Measurements from ENCODE around the gene GDF7.
A peak's percentile ranks its signal among the peaks of the same experiment; 100 is the strongest.

Gene GDF7

GRCh38 chr2:20638646-20639430 lies 28.1 kb upstream of the GDF7 start:
- TF ChIP-seq CTCF (IDR thresholded peaks at IDR 0.05; ENCODE audit: low read depth, low read length, missing control alignments), result no peak
- no peak for DNase-seq (ENCODE audit: extremely low read depth, low read depth)
- no peak overlapping the region for H3K4me3 ChIP-seq (replicated peaks; ENCODE audit: low read depth, low read length)

DNA sequence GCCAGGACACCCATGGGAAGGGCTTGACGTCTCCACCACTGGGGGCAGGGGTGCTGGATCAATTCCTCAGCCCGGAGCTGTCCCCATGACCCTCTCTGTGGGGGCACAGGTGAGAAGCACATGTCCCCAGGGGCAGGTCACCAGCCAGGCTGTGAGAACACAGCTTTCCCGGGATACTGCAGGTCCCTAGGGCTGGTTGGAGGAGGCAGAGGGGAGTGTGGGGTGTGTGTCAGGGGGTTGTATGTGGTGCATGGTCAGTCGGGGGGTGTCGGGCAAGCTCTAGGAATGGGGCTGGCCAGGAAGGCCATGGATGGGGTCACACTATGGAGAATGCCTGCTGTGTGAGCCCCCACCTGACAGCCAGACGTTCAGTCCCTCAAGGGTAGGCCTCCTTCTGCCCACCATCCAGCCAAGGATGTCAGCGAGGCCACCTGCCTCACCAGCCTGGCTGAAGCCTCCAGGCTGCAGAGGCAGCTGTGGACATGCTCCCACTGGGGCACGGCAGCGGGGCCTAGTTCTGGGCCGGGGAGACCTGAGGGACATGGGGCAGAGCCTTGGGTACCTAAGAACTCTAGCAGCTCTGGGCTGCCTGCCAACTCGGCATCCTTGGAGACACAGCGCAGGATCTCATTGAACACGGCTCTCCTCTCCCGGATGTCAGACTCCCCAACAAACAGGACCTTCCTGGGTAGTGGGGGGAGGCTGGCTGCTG lies 26.4 kb upstream of the GDF7 start:
- no peak for DNase-seq (ENCODE audit: extremely low read depth, low read depth)
- H3K4me3 ChIP-seq (replicated peaks; ENCODE audit: low read depth, low read length), result no peak overlapping the region
- no peak for TF ChIP-seq CTCF (IDR thresholded peaks at IDR 0.05; ENCODE audit: low read depth, low read length, missing control alignments)

- no peak for TF ChIP-seq CTCF (IDR thresholded peaks at IDR 0.05; ENCODE audit: low read depth, low read length, missing control alignments)
- no peak for DNase-seq (ENCODE audit: extremely low read depth, low read depth)
- H3K4me3 ChIP-seq (replicated peaks; ENCODE audit: low read depth, low read length), result no peak overlapping the region
These were observed 25.6 kb upstream of the GDF7 start for GRCh38 chr2:20641123-20641985.

DNA sequence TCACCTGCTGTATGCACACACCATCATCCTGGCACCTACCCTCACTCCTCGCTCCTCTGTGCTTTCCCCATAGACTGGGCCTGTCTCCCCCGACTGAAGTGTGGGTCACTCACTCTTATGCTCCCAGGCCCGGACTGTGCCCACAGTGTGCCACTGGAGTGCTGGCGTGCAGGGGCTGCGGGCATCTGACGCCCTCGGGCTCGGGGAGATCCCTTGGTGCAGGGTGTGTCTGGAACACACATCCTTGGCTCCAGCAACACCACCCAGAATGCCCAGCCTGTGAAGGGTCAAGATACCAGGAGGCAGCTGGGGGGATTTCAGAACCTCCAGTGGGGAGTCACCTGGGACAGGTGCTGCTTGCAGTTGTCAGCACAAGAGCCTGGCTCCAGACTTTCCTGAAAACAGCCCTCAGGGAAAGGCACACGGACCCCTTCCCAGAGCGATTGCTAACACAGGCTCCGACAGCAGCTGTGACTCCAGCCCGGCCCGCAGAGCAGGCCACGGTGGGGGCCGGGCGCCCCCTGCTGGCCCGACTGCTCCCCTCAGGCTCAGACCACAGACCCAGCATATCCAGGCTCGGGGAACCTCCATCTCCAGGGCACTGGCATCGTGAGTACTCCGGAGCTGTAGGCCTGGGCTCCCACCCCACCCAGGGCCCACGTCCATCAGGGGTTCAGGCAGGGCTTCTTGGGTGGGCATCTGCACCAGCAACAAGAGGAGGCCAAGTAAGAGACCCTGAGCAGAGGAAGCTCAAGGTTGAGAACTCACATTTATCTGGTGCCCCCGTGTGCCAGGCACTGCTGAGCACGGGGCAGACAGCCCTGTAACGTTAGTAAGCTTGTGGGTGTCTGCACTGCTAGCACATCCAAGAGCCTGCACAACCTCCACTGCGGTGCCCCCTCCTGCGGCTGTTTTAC lies 24.6 kb upstream of the GDF7 start:
- peak; percentile 99 for TF ChIP-seq CTCF (IDR thresholded peaks at IDR 0.05; ENCODE audit: low read depth, low read length, missing control alignments)
- no peak for DNase-seq (ENCODE audit: extremely low read depth, low read depth)
- no peak overlapping the region for H3K4me3 ChIP-seq (replicated peaks; ENCODE audit: low read depth, low read length)

GRCh38 chr2:20643060-20643459 lies 23.9 kb upstream of the GDF7 start:
- H3K4me3 ChIP-seq (replicated peaks; ENCODE audit: low read depth, low read length), result no peak overlapping the region
- no peak for DNase-seq (ENCODE audit: extremely low read depth, low read depth)
- no peak for TF ChIP-seq CTCF (IDR thresholded peaks at IDR 0.05; ENCODE audit: low read depth, low read length, missing control alignments)

- TF ChIP-seq CTCF (IDR thresholded peaks at IDR 0.05; ENCODE audit: low read depth, low read length, missing control alignments), result no peak
- H3K4me3 ChIP-seq (replicated peaks; ENCODE audit: low read depth, low read length), result no peak overlapping the region
- no peak for DNase-seq (ENCODE audit: extremely low read depth, low read depth)
These were observed 23.1 kb upstream of the GDF7 start for GRCh38 chr2:20643826-20644225.

All from HFF-Myc (cell line).